GM23338 (cell line): Measurements from ENCODE around the gene GPR83. TPM values are rescaled to one million over a fixed set of nuclear protein-coding genes. Genes with fewer than 3 reads are reported as not detected.

Experiments used
- ATAC-seq: fragments of 200-7000 bp; cut with Tn5 transposase; 3 replicates; pipeline ENCODE4 v1.9.1; 2020
- DNase-seq: peaks from one replicate; pipeline ENCODE4 v3.0.0-alpha.2; 2015; ENCODE audit warnings: low spot score
- H2AFZ ChIP-seq: fragments of 200-600 bp; sonication (generic); 2 replicates; pipeline ENCODE4 v1.8.0; 2016; ENCODE audit warnings: antibody characterized with exemption, mild to moderate bottlenecking, moderate library complexity
- H3F3A ChIP-seq: fragments of 200-600 bp; sonication (generic); replicated peaks from 2 replicates; pipeline ENCODE4 v1.8.0; 2017; ENCODE audit warnings: antibody characterized with exemption, mixed run types, low read depth
- H3K27ac ChIP-seq: fragments of 200-600 bp; sonication (generic); 2 replicates; pipeline ENCODE4 v1.6.1; 2016; ENCODE audit warnings: low read depth
- H3K27me3 ChIP-seq: fragments of 200-600 bp; sonication (generic); 2 replicates; pipeline ENCODE4 v1.8.0; 2016; ENCODE audit warnings: mild to moderate bottlenecking, mixed run types, moderate library complexity; ENCODE audit not compliant: insufficient read depth
- H3K36me3 ChIP-seq: fragments of 200-600 bp; sonication (generic); 2 replicates; pipeline ENCODE4 v1.8.0; 2016; ENCODE audit warnings: mild to moderate bottlenecking; ENCODE audit not compliant: insufficient read depth
- H3K4me1 ChIP-seq: fragments of 200-600 bp; sonication (generic); 2 replicates; pipeline ENCODE4 v1.8.0; 2016; ENCODE audit warnings: mild to moderate bottlenecking, moderate library complexity; ENCODE audit not compliant: insufficient read depth
- H3K4me2 ChIP-seq: fragments of 200-600 bp; sonication (generic); 2 replicates; pipeline ENCODE4 v1.7.1; 2017; ENCODE audit warnings: mixed run types
- H3K4me3 ChIP-seq: fragments of 200-600 bp; sonication (generic); 2 replicates; pipeline ENCODE4 v1.6.1; 2016; ENCODE audit warnings: mixed run types
- H3K79me2 ChIP-seq: fragments of 200-600 bp; sonication (generic); replicated peaks from 2 replicates; pipeline ENCODE4 v1.8.0; 2017; ENCODE audit warnings: mild to moderate bottlenecking; ENCODE audit not compliant: insufficient read depth
- H3K9me2 ChIP-seq: fragments of 200-600 bp; sonication (generic); 2 replicates; pipeline ENCODE4 v1.8.0; 2017; ENCODE audit not compliant: insufficient read depth
- H4K20me1 ChIP-seq: fragments of 200-600 bp; sonication (generic); replicated peaks from 2 replicates; pipeline ENCODE4 v1.8.0; 2017; ENCODE audit warnings: mild to moderate bottlenecking; ENCODE audit not compliant: insufficient read depth
- H3K27ac Mint-ChIP-seq: 2 replicates; pipeline ENCODE4 v1.8.0; 2020; ENCODE audit warnings: inconsistent platforms, mild to moderate bottlenecking, moderate library complexity, mixed read lengths
- H3K27me3 Mint-ChIP-seq: 3 replicates; pipeline ENCODE4 v1.8.0; 2022; ENCODE audit warnings: low read depth, mild to moderate bottlenecking, moderate library complexity, mixed read lengths, inconsistent platforms; ENCODE audit not compliant: insufficient read depth, poor library complexity
- H3K36me3 Mint-ChIP-seq: 3 replicates; pipeline ENCODE4 v1.8.0; 2021; ENCODE audit warnings: low read depth, mild to moderate bottlenecking, inconsistent platforms, moderate library complexity, mixed read lengths
- H3K4me1 Mint-ChIP-seq: 3 replicates; pipeline ENCODE4 v1.8.0; 2020; ENCODE audit warnings: mild to moderate bottlenecking, inconsistent platforms, mixed read lengths
- H3K4me3 Mint-ChIP-seq: 3 replicates; pipeline ENCODE4 v1.8.0; 2021; ENCODE audit warnings: moderate library complexity, mild to moderate bottlenecking, inconsistent platforms, mixed read lengths
- H3K9me3 Mint-ChIP-seq: 3 replicates; pipeline ENCODE4 v1.8.0; 2020; ENCODE audit warnings: moderate library complexity, mild to moderate bottlenecking, inconsistent platforms, mixed read lengths
- CREB1 ChIP-seq: fragments of 250-450 bp; sonication (Bioruptor Pico); IDR thresholded peaks from 2 replicates; pipeline ENCODE4 v1.5.0; 2020; ENCODE audit warnings: low read depth, mild to moderate bottlenecking, moderate library complexity
- JUNB ChIP-seq: IDR thresholded peaks from one replicate; pipeline ENCODE4 v1.6.1; 2016; ENCODE audit warnings: antibody characterized with exemption; ENCODE audit not compliant: unreplicated experiment
- NANOG ChIP-seq: IDR thresholded peaks from 2 replicates; pipeline ENCODE4 v1.6.1; 2016; ENCODE audit warnings: antibody characterized with exemption, borderline replicate concordance
- POLR2AphosphoS5 ChIP-seq: IDR thresholded peaks from 2 replicates; pipeline ENCODE4 v1.6.1; 2016; ENCODE audit warnings: antibody characterized with exemption, low read depth
- STAT1 ChIP-seq: IDR thresholded peaks from one replicate; pipeline ENCODE4 v1.6.1; 2016; ENCODE audit warnings: antibody characterized with exemption; ENCODE audit not compliant: unreplicated experiment
- ZNF331 ChIP-seq: fragments of 250-450 bp; sonication (Bioruptor Pico); IDR thresholded peaks from 2 replicates; pipeline ENCODE4 v1.5.0; 2020; ENCODE audit warnings: low read depth, mild to moderate bottlenecking, moderate library complexity
- polyA plus RNA-seq: library from polyadenylated mRNA; unstranded; fragments of >200 nt; fragmentation: Nextera tagmentation; extraction: Ambion mirVana; gene quantifications from 2 replicates; pipeline ENCODE4 v1.2.1, GENCODE V29; 2016
- total RNA-seq: library from RNA; depleted of rRNA; stranded (reverse); fragments of >200 nt; shearing (Covaris generic); gene quantifications from 2 replicates; pipeline ENCODE4 v1.2.3, GENCODE V29; 2014
- TF ChIP-seq, protein P1 (sequence below): IDR thresholded peaks from one replicate; pipeline ENCODE4 v1.6.1; 2018; ENCODE audit warnings: antibody characterized with exemption; ENCODE audit not compliant: unreplicated experiment
- TF ChIP-seq, protein P2 (sequence below), 2 experiments: fragments of 200-600 bp in 1 of 2; sonication (generic) in 1 of 2; conservative IDR thresholded peaks; 2 replicates each; pipeline versions ENCODE4 v1.5.1 to v1.6.1; 2016 to 2017; ENCODE audit warnings: antibody characterized with exemption in 2 of 2, low read depth in 2 of 2, mild to moderate bottlenecking in 2 of 2, moderate library complexity in 1 of 2
- TF ChIP-seq, protein P3 (sequence below): IDR thresholded peaks from 2 replicates; pipeline ENCODE4 v1.6.1; 2016; ENCODE audit warnings: antibody characterized with exemption
- TF ChIP-seq, protein P4 (sequence below): fragments of 250-450 bp; sonication (Bioruptor Pico); IDR thresholded peaks from 2 replicates; pipeline ENCODE4 v1.5.0; 2020; ENCODE audit warnings: mild to moderate bottlenecking, moderate library complexity

Gene GPR83
- total and polyA plus RNA-seq, 2 experiments from 2014 or later, result 0.17 to 0.18 TPM

DNA sequence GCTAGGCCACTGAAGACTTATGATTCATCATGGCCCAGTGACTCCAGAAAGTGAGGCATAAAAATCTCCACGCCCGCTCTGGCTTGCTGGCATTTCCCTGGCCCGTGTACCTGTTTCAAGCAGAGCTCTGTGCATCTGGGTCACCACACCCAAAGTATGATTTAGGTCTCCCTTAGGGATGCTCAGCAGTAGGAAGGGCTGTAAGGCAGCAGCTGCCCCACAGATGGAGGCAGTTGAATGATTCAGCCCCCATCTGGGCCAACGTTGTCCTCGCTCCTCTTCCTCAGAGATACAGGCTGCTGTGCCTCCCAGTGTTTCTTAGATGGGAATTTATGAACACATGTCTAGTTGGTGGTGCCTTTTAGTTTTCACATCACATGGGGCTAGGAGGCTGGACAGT is 21.6 kb downstream of the GPR83 start (continued):
- TF ChIP-seq, protein P1, sequence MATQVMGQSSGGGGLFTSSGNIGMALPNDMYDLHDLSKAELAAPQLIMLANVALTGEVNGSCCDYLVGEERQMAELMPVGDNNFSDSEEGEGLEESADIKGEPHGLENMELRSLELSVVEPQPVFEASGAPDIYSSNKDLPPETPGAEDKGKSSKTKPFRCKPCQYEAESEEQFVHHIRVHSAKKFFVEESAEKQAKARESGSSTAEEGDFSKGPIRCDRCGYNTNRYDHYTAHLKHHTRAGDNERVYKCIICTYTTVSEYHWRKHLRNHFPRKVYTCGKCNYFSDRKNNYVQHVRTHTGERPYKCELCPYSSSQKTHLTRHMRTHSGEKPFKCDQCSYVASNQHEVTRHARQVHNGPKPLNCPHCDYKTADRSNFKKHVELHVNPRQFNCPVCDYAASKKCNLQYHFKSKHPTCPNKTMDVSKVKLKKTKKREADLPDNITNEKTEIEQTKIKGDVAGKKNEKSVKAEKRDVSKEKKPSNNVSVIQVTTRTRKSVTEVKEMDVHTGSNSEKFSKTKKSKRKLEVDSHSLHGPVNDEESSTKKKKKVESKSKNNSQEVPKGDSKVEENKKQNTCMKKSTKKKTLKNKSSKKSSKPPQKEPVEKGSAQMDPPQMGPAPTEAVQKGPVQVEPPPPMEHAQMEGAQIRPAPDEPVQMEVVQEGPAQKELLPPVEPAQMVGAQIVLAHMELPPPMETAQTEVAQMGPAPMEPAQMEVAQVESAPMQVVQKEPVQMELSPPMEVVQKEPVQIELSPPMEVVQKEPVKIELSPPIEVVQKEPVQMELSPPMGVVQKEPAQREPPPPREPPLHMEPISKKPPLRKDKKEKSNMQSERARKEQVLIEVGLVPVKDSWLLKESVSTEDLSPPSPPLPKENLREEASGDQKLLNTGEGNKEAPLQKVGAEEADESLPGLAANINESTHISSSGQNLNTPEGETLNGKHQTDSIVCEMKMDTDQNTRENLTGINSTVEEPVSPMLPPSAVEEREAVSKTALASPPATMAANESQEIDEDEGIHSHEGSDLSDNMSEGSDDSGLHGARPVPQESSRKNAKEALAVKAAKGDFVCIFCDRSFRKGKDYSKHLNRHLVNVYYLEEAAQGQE, result no peak

DNA sequence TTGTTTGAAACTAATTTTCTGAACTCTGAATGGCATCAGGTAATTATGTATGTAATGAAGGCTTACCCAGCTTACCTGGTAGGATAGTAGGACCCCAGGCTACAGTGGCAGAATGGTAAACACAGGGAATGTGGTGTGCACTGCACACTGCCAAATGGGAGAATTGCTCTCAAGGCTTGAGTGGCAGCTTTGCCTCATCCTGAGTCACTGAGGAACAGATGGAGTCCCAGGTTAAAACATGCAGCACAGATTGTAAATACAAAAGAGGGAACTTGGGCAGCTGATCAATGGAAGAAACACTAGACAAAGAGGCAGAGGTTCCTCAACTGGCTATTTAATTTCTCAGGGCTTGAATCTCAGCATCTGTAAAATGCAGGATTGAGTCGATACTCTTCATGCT is 24.4 kb downstream of the GPR83 start:
- Mint-ChIP-seq H3K4me1 (no peaks in the 10 kb centered on the region), H3K27ac (no peak overlapping the region), H3K36me3 (peaks cover under 1% of the 10 kb centered on the region; the same call in 1 of the 3 replicates), H3K9me3 (peaks cover 13% of the 10 kb centered on the region; the same call in 2 of the 3 replicates), H3K4me3 (no peak overlapping the region), H3K27me3 (no peaks in the 10 kb centered on the region)
- no peak overlapping the region for H2AFZ ChIP-seq
- DNase-seq (no peak), ATAC-seq (no peak)
- no peaks in the 10 kb centered on the region for H3F3A ChIP-seq
- H4K20me1 ChIP-seq, result no peaks in the 10 kb centered on the region
- no peaks in the 10 kb centered on the region for H3K27me3 ChIP-seq
- no peak overlapping the region for H3K27ac ChIP-seq
- 0 out of 2 replicates have a peak, but pooled peaks cover 9% of the 10 kb centered on the region for H3K9me2 ChIP-seq
- H3K36me3 ChIP-seq, result no peaks in the 10 kb centered on the region
- no peak overlapping the region for H3K4me2 ChIP-seq
- no peaks in the 10 kb centered on the region for H3K4me1 ChIP-seq
- no peaks in the 10 kb centered on the region for H3K79me2 ChIP-seq
- H3K4me3 ChIP-seq, result no peak overlapping the region
- TF ChIP-seq POLR2AphosphoS5, result no peak
- TF ChIP-seq, protein P2, sequence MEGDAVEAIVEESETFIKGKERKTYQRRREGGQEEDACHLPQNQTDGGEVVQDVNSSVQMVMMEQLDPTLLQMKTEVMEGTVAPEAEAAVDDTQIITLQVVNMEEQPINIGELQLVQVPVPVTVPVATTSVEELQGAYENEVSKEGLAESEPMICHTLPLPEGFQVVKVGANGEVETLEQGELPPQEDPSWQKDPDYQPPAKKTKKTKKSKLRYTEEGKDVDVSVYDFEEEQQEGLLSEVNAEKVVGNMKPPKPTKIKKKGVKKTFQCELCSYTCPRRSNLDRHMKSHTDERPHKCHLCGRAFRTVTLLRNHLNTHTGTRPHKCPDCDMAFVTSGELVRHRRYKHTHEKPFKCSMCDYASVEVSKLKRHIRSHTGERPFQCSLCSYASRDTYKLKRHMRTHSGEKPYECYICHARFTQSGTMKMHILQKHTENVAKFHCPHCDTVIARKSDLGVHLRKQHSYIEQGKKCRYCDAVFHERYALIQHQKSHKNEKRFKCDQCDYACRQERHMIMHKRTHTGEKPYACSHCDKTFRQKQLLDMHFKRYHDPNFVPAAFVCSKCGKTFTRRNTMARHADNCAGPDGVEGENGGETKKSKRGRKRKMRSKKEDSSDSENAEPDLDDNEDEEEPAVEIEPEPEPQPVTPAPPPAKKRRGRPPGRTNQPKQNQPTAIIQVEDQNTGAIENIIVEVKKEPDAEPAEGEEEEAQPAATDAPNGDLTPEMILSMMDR (conservative IDR thresholded peaks at IDR 0.05; ENCODE audit: low read depth in 2 of 2), result no peak
- TF ChIP-seq, protein P3, sequence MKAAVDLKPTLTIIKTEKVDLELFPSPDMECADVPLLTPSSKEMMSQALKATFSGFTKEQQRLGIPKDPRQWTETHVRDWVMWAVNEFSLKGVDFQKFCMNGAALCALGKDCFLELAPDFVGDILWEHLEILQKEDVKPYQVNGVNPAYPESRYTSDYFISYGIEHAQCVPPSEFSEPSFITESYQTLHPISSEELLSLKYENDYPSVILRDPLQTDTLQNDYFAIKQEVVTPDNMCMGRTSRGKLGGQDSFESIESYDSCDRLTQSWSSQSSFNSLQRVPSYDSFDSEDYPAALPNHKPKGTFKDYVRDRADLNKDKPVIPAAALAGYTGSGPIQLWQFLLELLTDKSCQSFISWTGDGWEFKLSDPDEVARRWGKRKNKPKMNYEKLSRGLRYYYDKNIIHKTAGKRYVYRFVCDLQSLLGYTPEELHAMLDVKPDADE, result no peak
- TF ChIP-seq JUNB, result no peak
- TF ChIP-seq NANOG, result no peak
- TF ChIP-seq, protein P4, sequence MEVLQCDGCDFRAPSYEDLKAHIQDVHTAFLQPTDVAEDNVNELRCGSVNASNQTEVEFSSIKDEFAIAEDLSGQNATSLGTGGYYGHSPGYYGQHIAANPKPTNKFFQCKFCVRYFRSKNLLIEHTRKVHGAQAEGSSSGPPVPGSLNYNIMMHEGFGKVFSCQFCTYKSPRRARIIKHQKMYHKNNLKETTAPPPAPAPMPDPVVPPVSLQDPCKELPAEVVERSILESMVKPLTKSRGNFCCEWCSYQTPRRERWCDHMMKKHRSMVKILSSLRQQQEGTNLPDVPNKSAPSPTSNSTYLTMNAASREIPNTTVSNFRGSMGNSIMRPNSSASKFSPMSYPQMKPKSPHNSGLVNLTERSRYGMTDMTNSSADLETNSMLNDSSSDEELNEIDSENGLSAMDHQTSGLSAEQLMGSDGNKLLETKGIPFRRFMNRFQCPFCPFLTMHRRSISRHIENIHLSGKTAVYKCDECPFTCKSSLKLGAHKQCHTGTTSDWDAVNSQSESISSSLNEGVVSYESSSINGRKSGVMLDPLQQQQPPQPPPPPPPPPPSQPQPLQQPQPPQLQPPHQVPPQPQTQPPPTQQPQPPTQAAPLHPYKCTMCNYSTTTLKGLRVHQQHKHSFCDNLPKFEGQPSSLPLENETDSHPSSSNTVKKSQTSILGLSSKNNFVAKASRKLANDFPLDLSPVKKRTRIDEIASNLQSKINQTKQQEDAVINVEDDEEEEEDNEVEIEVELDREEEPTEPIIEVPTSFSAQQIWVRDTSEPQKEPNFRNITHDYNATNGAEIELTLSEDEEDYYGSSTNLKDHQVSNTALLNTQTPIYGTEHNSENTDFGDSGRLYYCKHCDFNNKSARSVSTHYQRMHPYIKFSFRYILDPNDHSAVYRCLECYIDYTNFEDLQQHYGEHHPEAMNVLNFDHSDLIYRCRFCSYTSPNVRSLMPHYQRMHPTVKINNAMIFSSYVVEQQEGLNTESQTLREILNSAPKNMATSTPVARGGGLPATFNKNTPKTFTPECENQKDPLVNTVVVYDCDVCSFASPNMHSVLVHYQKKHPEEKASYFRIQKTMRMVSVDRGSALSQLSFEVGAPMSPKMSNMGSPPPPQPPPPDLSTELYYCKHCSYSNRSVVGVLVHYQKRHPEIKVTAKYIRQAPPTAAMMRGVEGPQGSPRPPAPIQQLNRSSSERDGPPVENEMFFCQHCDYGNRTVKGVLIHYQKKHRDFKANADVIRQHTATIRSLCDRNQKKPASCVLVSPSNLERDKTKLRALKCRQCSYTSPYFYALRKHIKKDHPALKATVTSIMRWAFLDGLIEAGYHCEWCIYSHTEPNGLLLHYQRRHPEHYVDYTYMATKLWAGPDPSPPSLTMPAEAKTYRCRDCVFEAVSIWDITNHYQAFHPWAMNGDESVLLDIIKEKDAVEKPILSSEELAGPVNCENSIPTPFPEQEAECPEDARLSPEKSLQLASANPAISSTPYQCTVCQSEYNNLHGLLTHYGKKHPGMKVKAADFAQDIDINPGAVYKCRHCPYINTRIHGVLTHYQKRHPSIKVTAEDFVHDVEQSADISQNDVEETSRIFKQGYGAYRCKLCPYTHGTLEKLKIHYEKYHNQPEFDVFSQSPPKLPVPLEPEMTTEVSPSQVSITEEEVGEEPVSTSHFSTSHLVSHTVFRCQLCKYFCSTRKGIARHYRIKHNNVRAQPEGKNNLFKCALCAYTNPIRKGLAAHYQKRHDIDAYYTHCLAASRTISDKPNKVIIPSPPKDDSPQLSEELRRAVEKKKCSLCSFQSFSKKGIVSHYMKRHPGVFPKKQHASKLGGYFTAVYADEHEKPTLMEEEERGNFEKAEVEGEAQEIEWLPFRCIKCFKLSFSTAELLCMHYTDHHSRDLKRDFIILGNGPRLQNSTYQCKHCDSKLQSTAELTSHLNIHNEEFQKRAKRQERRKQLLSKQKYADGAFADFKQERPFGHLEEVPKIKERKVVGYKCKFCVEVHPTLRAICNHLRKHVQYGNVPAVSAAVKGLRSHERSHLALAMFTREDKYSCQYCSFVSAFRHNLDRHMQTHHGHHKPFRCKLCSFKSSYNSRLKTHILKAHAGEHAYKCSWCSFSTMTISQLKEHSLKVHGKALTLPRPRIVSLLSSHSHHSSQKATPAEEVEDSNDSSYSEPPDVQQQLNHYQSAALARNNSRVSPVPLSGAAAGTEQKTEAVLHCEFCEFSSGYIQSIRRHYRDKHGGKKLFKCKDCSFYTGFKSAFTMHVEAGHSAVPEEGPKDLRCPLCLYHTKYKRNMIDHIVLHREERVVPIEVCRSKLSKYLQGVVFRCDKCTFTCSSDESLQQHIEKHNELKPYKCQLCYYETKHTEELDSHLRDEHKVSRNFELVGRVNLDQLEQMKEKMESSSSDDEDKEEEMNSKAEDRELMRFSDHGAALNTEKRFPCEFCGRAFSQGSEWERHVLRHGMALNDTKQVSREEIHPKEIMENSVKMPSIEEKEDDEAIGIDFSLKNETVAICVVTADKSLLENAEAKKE, result no peak
- no peak for TF ChIP-seq STAT1
- no peak for TF ChIP-seq CREB1 (CRISPR knock-in tag)
- TF ChIP-seq ZNF331 (CRISPR knock-in tag), result no peak
